Measurements from ENCODE around the gene TMEM60.

GRCh38 chr7:77811516-77812289 is 13.5 kb upstream of the TMEM60 start:
- no peak for TF ChIP-seq EZH2 (IDR thresholded peaks at IDR 0.05; ENCODE audit: borderline replicate concordance, low read depth, low read length, severe bottlenecking)
- no peak for TF ChIP-seq GATA2 (IDR thresholded peaks at IDR 0.05; ENCODE audit: insufficient read depth, insufficient read length, low read depth, low read length)
- TF ChIP-seq POLR2AphosphoS5 (IDR thresholded peaks at IDR 0.05; ENCODE audit: insufficient read depth, low read depth, low read length), result no peak
- TF ChIP-seq POLR2A (IDR thresholded peaks at IDR 0.05; ENCODE audit: low read depth, low read length), result no peak
- TF ChIP-seq, protein P1, sequence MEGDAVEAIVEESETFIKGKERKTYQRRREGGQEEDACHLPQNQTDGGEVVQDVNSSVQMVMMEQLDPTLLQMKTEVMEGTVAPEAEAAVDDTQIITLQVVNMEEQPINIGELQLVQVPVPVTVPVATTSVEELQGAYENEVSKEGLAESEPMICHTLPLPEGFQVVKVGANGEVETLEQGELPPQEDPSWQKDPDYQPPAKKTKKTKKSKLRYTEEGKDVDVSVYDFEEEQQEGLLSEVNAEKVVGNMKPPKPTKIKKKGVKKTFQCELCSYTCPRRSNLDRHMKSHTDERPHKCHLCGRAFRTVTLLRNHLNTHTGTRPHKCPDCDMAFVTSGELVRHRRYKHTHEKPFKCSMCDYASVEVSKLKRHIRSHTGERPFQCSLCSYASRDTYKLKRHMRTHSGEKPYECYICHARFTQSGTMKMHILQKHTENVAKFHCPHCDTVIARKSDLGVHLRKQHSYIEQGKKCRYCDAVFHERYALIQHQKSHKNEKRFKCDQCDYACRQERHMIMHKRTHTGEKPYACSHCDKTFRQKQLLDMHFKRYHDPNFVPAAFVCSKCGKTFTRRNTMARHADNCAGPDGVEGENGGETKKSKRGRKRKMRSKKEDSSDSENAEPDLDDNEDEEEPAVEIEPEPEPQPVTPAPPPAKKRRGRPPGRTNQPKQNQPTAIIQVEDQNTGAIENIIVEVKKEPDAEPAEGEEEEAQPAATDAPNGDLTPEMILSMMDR (IDR thresholded peaks at IDR 0.05; ENCODE audit: extremely low read depth in 1 of 2, insufficient read depth in 1 of 2, low read depth in 1 of 2, low read length in 2 of 2), result no peak
